ENCODE data around the gene KCTD18. TPM values are rescaled to one million over a fixed set of nuclear protein-coding genes. Genes with fewer than 3 reads are reported as not detected.

The KCTD18 gene
- polyA plus RNA-seq (2014; cell fraction: cytosol; rRNA removed): 11.8 and 14.2 TPM in 2 replicates
- 8.3 and 16.5 TPM in 2 replicates for polyA plus RNA-seq (2014; cell fraction: nucleus; rRNA removed)

DNA sequence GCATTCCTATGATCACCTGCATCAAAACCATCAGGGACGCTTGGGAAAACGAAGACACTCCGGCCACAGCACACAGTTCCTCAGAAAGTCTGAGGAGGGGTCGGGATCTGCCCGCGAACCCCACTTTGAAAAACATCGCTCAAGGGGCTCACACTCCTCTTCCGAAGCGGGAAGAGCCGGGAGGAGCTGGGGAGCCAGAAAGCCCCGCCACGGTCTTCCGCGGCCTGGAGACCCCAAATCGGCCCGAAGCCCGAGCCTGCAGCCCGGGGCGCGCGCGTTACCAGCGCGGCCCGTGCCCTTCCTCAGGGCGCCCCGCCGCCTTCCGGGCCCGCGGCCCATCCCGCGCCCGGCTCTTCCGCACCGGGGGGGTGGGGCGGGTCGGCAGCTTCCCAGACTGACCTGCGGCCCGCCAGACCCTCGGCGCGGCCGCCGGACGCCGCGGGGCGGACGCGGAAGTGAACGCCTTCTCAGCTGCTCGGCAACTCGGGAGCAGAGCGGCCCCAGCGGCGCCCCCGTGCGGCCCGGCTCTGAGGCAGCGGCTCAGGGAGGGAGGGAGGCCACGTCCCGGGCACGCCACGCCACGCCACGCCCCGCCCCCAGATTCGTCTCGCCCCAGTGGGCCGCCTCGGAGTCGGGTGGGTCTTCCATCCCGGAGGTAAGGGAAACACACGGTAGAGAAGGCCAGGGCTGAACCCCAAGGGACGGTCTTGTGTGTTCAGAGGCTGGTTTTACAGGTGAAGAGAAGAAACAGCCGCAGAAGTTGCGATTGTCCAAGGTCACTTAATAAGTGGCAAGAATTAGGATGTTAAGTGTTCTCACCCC is at the start of gene KCTD18:
TSS of gene KCTD18 (minus strand) at position 457 of the 822 bp plus-strand sequence. CDS start 3,052 bp downstream, outside the sequence.
- peak; percentile 85 for DNase-seq (ENCODE audit: low spot score)

DNA sequence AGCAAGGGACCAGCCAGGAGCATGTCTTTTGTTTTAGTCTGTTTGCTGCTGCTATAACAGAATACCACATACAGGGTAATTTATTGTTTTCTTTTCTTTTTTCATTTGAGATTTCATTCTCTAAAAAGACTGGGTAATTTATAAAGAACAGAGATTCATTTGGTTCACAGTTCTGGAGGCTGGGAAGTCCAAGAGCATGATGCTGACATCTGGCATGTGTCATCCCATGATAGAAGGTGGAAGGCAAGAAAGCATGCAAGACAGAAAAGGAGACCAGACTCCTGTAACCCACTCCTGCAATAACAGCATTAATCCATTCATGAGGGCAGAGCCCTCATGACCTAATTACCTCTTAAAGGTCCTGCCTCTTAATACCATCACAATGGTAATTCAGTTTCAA is 30.9 kb upstream of the KCTD18 start:
- DNase-seq (ENCODE audit: low spot score): no peak

DNA sequence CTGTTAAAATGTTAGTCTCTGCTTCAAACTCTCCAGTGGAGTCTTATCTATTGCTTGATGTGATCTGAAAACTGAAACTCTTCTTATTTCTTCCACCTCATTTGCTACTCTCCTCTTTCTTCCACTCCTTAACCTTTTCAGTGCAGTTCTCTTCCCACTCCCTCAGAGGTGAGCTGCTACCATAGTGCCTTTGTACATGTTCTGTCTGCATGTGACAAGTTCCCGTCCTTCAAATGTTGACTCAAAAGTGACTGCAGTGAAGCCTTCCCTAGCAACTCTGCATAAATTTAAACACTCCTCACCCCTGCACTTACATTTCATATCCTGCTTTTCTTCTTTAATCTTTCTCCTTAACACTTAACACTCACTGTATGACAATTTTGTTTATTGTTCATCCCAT is 28.3 kb upstream of the KCTD18 start:
- no peak for DNase-seq (ENCODE audit: low spot score)

DNA sequence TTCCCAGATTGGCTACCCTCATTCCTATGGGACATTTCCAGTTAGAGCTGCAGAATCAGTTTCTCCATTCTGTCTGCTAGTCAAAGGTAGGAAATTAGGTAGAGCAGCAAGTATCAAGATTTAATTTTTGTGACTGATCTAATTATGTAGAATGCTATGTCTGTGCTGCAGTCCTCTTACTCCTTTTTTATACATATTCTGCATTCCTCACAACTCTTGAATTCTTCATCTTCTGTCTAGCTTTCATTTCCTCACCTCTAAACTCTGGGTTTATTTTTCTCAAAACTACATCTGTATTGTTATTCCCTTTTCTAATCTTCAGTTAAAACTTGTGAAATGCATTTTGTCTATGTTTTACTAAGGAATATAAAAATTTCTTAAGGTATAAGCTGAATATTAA is 24.7 kb upstream of the KCTD18 start:
- DNase-seq (ENCODE audit: low spot score): no peak

DNA sequence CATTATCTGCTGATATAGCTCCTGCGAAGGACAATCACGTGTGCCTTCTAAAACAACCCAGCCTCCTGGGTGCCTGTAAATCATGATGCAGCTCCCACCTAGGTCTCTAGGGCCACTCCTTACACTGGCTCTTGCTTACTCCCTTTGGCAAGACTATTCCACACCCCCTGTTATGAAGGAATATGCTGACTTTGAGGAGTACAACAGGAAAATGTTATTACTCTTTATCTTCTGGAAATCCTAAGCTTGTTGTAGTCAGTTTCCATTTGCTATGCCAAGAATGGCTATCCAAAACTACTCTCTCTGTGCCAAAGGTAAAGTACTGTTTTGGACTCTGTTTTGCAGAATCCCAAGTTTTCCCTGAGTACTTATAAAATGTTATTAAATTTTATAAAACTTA is 23.9 kb upstream of the KCTD18 start:
- no peak for DNase-seq (ENCODE audit: low spot score)

DNA sequence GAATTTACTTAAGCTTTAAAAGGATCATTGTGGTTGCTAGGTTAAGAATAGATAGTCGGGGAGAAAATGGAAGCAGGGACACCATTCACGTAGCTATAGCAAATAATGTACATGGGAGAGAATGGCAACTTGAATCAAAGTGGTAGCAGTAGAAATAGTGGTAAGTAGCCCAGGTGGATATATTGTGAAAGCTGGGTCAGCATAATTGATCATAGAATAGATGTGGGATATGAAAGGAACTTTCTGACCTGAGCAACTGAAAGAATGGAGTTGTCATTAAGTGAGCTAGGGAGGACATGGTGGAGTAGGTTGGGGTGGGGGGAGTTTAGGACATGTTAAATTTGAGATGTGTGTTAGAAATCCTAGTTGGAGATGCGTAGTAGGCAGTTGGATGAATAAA is 18.4 kb upstream of the KCTD18 start:
- DNase-seq (ENCODE audit: low spot score): no peak

DNA sequence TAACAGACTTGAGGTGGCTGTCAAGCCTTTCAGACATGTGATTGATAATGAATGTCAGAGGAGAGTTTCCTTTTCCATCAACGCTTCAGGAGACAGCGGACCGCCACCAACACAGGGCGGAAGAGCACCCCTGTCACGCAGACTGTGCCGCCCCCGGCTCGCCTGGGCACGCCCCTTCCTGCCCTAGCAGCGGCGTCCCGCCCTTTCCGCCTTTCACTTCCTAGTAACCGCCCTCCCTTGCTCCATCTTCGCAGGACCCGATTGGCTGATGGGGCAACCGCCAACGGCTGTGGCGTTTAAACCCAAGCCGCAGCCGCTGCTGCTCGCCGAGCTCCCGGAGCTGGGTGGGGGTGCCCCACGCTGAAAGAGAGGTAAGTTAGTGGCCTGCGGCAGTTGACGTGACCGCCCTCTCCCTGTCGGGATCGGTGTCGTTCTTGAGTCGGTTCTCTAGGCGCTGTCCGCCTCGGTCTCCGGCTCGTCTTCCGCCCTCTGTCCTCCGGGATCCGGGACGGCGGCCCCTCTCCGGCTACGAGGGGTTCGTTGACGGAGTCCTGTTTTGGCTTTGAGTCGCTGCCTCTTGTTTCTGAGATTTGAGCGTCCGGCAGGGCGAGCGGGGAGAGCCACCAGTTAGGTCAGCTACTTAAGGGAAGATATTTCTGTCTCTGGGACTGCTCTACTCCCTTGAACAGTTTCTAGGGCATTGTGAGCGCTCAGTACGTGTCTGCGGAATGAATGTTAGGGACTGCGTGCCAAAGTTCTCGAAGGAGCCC is 16.2 kb upstream of the KCTD18 start, which contains the start of gene SGO2:
TSS of gene SGO2 (plus strand) at position 326 of the 770 bp plus-strand sequence. CDS start 6,769 bp downstream, outside the sequence.
- peak; percentile 93 for DNase-seq (ENCODE audit: low spot score)

DNA sequence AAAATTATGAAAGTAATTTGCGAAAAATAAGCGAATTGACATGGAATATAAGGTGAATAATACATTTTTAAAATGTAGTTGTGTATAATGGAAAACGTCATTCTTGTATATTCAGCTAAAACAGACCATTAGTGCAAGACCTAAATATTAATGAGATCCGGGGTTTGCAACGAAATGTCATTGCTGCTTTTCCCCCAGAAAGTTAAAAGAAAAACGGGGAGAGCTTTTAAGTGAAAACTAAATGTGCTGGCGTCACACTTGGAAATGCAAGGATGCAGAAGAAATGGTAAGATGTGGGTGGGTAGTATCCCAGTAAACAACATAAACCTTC is 15.6 kb upstream of the KCTD18 start:
- DNase-seq (ENCODE audit: low spot score): no peak

DNA sequence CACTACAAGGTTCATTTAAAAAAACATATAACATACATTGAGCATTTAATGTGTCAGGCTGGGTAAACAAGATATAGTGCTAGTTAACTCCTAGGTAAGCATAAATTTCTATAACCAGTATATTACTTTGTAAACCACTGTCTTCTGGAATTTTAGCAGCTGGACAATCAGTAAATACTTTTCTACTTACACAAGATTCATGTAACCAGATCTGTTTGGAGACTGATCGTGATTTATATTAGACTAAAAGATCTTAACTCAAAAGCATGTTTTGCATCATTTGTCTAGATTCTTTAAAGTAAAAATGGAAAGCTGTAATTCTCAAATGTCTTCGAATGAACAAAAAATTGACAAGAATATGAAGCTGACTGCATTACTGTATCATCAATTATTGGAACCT is 15.2 kb upstream of the KCTD18 start:
- DNase-seq (ENCODE audit: low spot score): no peak

DNA sequence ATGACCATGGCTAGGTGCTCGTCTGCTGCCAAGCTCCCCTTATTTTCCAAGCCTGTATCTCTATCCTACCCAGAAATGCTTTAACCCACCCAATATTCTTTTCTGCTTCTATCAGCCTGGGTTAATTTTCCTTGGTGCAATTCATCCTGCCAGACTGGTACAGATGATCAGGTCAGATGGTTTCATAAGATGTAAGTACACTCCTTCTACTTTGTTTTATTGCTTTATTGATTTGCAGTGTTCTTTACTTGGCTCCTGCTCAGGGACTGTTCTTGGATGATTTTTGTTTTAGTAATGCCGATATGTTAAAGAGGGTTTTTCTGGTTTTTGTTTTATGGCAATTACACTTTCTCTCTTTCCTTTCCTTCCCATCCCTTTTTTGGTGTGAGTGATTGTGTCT is 13.7 kb upstream of the KCTD18 start:
- no peak for DNase-seq (ENCODE audit: low spot score)

DNA sequence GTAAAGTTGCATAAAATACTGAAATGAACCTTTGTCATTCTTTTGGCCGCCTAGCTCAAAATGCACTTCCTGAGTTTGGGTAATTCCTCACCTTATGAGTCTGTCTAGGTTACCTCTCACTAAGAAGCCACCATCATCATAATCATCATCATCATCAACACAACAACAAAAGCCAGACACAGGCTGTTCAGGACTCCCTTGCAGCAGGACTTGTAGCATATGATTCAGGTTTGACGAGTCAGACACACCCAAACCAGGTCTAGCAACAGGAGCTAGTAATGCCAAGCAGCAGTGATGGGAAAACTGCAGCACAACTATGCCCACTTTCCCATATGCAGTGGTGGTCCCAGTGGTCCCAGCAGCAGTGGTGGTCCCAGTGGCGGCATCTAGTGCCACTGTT is 13.3 kb upstream of the KCTD18 start:
- no peak for DNase-seq (ENCODE audit: low spot score)

DNA sequence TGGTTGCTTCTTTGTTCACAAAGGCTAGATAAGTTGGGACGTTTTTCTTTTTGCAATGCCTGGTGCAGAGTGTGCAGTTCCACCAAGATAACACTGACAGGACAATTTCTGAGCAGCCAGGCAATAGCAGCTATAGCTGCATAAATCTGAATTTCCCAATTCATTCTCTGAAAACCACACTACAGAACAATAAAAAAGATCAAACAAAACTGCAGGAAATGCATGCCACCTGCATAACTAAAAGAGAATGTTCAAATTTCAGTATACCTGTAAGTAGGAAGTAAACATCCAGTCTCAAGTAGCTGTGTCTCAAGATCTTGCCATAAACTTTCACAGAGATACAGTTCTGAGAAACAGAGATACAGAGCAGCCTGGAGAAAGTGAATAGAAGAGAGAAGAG is 5.3 kb upstream of the KCTD18 start:
- no peak for DNase-seq (ENCODE audit: low spot score)

DNA sequence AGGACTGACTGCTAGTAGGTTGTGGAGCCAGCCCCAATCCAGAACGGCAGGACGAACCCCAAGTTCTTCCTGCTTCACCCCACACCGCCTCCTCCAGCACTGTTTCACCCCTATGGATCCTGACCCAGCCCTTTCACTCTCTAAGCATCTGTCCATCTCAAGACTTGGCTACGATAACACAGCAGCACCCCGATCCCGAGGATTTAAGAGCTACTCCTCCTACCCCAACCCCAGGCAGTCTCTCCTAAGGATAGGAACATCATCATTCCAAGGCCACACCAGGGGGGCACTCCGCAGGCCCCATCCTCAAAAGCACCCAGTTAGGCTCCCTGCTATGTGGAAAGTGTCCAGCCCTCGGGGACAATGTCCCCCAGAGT is 645 bp downstream of the KCTD18 start:
- DNase-seq (ENCODE audit: low spot score): peak; percentile 20

DNA sequence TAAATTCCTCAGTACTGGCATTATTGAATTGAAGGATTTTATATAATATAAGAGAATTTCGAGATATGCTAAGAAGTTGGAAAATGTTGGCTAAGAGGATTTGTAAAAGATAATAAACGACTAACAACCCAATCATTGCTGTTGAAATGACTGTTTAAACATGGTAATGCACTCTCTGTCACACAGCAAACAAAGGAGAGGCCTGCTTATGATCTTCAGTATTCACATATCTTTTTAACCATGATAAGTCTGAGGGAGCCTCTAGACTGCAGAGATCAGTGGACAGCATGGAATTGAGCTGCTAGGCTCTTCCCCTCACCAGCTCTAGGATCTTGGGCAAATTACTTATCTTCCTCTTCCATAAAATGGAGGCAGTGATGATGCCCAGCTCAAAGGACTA is 2.7 kb downstream of the KCTD18 start:
- DNase-seq (ENCODE audit: low spot score): no peak

DNA sequence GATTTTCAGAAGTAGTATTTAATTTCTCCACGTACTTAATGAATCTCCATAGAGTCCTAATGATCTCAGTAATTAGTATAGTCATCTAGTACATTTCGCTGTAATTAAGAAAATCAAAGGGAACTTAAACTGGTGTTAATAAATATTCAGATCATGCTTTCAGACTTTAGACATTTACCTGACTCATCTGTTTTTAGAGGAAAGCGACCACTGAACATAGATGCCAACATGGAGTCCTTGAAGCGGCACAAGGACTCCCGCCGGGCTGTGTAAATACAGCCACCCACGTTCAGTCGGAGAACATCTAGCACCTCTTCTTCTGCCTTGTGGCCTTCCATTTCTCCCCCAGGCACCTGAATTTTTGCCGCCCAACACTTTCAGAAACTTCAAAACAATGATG is 3.2 kb downstream of the KCTD18 start:
- DNase-seq (ENCODE audit: low spot score): no peak

DNA sequence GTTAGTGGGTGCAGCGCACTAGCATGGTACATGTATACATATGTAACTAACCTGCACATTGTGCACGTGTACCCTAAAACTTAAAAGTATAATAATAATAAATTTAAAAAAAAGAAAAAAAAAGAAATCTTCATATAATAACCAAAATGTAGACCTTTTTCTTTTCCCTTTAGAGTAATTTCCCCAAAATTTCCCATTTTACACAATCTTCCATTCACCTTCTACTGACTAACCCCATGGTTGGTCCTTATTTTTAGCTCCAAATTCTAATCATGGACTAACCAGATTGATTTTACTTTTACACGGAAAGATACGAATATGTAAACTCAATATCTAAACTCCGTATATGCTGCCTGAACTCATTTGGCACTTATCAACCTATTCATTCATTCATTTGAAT is 7.7 kb downstream of the KCTD18 start:
- DNase-seq (ENCODE audit: low spot score): no peak

DNA sequence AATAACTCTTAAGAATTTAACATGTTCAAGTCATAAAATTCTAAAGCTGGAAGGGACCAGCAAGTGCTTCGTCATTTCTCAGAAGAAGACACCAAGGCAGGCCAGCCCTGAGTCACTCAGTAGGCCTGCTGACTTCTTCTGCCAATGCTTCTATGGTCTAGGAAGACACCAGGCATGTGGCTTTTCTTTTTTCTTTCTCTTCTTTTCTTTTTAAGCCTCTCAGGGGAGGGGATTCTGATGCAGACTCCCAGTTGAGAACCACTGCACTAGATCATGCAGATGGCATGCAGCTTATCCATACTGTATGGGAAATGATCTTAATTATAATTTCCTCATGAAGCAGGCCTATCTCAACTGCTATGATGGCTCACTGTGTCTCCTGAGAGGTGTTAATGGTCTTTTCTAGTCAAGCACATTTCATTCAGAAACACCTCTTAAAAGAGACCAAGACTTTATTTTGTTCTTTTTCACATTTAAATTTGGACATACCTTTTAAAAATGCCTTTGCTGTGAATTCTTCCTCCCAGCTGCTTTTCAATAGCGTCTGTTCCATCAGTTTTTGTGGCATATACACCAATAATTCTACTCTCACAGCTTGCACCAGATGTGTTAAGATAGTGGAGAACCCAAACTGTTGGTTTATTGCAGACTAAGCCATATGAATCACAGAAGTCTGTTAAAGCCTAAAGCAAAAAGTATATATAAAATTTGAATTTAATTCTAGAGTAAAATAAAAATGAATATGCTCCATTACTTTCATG is 11.3 kb downstream of the KCTD18 start:
- no peak for DNase-seq (ENCODE audit: low spot score)

DNA sequence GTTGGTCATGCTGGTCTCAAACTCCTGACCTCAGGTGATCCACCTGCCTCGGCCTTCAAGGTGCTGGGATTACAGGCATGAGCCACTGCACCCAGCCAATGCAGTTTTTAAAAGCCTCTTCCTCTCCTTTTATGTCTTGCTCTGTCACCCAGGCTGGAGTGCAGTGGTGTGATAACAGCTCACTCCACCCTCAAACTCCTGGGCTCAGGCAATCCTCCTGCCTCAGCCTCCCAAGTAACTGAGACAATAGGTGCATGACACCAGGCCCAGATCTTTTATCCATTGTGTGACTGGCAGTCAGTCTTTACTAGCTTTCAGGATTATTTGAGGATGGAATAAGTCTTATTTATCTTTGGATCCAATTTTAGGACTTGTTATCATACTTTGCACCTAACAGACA is 13.2 kb downstream of the KCTD18 start:
- no peak for DNase-seq (ENCODE audit: low spot score)

DNA sequence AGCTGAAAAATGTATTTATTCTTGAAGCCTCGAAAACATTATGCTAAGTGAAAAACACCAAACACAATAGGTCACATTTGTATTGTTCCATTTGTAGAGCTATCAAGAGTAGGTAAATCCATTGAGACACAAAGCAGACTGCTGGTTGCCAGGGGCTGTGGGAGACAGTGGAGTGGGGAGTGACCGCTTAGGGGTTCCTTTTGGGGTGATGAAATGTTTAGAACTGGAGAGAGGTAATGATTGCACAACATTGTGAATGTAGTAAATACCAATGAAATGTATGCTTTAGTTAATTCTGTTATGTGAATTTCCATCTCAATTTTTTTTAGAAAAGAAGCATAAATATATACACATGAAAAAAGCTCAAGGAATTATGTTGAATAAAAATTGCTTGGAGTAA is 15.8 kb downstream of the KCTD18 start:
- no peak for DNase-seq (ENCODE audit: low spot score)

DNA sequence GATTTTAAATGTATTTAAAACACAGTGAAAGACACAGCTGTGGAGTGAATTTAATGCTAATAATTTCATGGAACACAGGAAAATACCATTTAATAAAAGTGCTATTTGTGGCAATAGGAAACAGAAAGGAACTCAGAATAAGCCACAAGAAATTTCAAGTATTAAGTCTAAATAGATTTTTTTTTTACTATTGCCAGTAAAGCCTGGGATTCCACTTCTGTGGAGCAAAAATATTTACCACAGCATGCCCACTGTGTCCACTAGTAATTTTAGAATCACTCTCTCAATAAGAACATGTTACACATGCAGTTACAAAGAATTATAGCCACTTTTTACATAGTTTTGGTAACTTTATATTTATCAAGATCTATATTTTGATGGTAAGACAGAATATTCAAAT is 17.2 kb downstream of the KCTD18 start:
- DNase-seq (ENCODE audit: low spot score): no peak

DNA sequence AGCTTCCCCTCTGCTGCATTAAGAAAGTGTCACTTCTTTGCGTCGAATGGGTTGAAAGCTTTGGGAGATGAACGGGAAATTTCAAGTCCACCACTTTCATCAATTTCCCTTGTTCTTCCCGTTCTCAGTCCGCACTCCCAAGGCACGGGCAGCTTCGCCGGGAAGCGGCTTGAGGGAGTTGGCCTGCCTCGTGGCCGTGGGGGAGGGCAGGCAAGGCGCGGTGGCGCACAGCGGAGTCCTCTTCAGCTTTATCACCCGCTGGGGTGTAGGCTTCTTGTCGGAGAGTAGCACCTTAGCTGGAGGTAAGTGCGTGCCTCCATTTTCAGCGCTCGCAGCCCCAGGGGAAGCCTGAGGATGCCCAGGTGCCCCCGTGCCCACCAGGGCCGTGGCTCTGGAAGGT is 19.9 kb downstream of the KCTD18 start:
- DNase-seq (ENCODE audit: low spot score): no peak

DNA sequence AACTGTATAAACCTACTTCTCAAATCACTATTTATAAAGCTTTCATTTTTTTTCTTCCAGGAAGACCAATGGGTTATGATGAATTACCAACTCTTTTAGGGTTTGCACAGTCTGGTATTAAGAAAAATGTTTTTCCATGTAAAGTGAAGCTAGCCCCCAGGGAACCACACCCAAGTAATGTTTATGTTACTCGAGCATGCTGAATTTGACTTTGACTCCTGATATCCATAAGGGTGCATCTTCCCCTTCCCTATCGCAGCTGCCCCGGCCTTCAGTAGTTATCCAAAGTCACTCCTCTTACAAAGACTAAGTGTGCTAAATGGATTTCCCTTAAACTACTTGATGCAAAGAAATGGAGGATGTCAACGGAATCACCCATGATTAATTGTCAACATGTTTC is 21.7 kb downstream of the KCTD18 start:
- DNase-seq (ENCODE audit: low spot score): no peak

All from SK-N-DZ (cell line).